Liver (tissue), 9 donors: ENCODE measurements around the gene RPL29. TPM values are rescaled to one million over a fixed set of nuclear protein-coding genes. Genes with fewer than 3 reads are reported as not detected.

ENCODE experiments used
- DNase-seq: peaks from one replicate; pipeline ENCODE4 v3.0.0-alpha.2; 2017; ENCODE audit warnings: low spot score
- H3K27ac ChIP-seq, 2 donors: one replicate each; pipeline ENCODE4 v1.7.0; 2013; ENCODE audit warnings: inconsistent platforms in 2 of 2, low read length in 2 of 2, control low read depth in 1 of 2, low read depth in 1 of 2, mild to moderate bottlenecking in 1 of 2
- H3K27me3 ChIP-seq, 4 donors: one replicate each; pipeline versions ENCODE4 v1.6.1 to v1.7.0; 2013; ENCODE audit warnings: low read length in 3 of 4, inconsistent platforms in 1 of 4, mild to moderate bottlenecking in 1 of 4, moderate library complexity in 1 of 4; ENCODE audit not compliant: control insufficient read depth in 4 of 4, insufficient read depth in 4 of 4
- H3K36me3 ChIP-seq, 4 donors: one replicate each; pipeline versions ENCODE4 v1.6.1 to v1.7.0; 2013; ENCODE audit warnings: low read length in 3 of 4, mild to moderate bottlenecking in 3 of 4, low read depth in 1 of 4, moderate library complexity in 1 of 4; ENCODE audit not compliant: control insufficient read depth in 4 of 4, insufficient read depth in 3 of 4
- H3K4me1 ChIP-seq, 4 donors: one replicate each; pipeline versions ENCODE4 v1.6.1 to v1.7.0; 2013; ENCODE audit warnings: low read length in 3 of 4, mild to moderate bottlenecking in 3 of 4, moderate library complexity in 1 of 4; ENCODE audit not compliant: control insufficient read depth in 4 of 4, insufficient read depth in 4 of 4
- H3K4me3 ChIP-seq, 3 donors: one replicate each; pipeline versions ENCODE4 v1.6.1 to v1.7.0; 2013; ENCODE audit warnings: low read length in 3 of 3, control low read depth in 1 of 3, low read depth in 1 of 3, mild to moderate bottlenecking in 1 of 3
- H3K9ac ChIP-seq, 2 donors: one replicate each; pipeline ENCODE4 v1.7.0; 2013; ENCODE audit warnings: low read length in 2 of 2, mild to moderate bottlenecking in 2 of 2, moderate library complexity in 2 of 2, control low read depth in 1 of 2, low read depth in 1 of 2
- H3K9me3 ChIP-seq, 4 donors: one replicate each; pipeline versions ENCODE4 v1.6.1 to v1.7.0; 2013; ENCODE audit warnings: low read length in 3 of 4; ENCODE audit not compliant: control insufficient read depth in 4 of 4
- FOXA1 ChIP-seq: IDR thresholded peaks from 2 replicates; pipeline ENCODE4 v1.6.1; 2016; ENCODE audit warnings: antibody characterized with exemption
- FOXA2 ChIP-seq: IDR thresholded peaks from 2 replicates; pipeline ENCODE4 v1.6.1; 2016; ENCODE audit warnings: antibody characterized with exemption
- GABPA ChIP-seq, 2 donors: IDR thresholded peaks in 1 of 2; conservative IDR thresholded peaks in 1 of 2; 2 replicates each; pipeline ENCODE4 v1.6.1; 2016; ENCODE audit warnings: antibody characterized with exemption in 2 of 2, mild to moderate bottlenecking in 1 of 2, moderate library complexity in 1 of 2
- HNF4A ChIP-seq, 2 donors: conservative IDR thresholded peaks; 2 replicates each; pipeline ENCODE4 v1.6.1; 2016; ENCODE audit warnings: antibody characterized with exemption in 2 of 2, mild to moderate bottlenecking in 2 of 2
- HNF4G ChIP-seq: IDR thresholded peaks from 2 replicates; pipeline ENCODE4 v1.6.1; 2016; ENCODE audit warnings: antibody characterized with exemption
- RAD21 ChIP-seq, 2 donors: IDR thresholded peaks; 2 replicates each; pipeline ENCODE4 v1.6.1; 2016; ENCODE audit warnings: antibody characterized with exemption in 2 of 2, mild to moderate bottlenecking in 2 of 2
- RXRA ChIP-seq, 2 donors: IDR thresholded peaks; 2 replicates each; pipeline ENCODE4 v1.6.1; 2017 to 2018; ENCODE audit warnings: antibody characterized with exemption in 2 of 2, mild to moderate bottlenecking in 1 of 2
- SP1 ChIP-seq: IDR thresholded peaks from 2 replicates; pipeline ENCODE4 v1.6.1; 2018; ENCODE audit warnings: antibody characterized with exemption, mild to moderate bottlenecking
- TAF1 ChIP-seq: conservative IDR thresholded peaks from 2 replicates; pipeline ENCODE4 v1.6.1; 2016; ENCODE audit warnings: antibody characterized with exemption, mild to moderate bottlenecking
- YY1 ChIP-seq: IDR thresholded peaks from 2 replicates; pipeline ENCODE4 v1.6.1; 2016; ENCODE audit warnings: antibody characterized with exemption, mild to moderate bottlenecking
- WGBS: extraction: QIAGEN DNeasy Blood & Tissue Kit; methylation state at CpG from one replicate; pipeline ENCODE4 v1.1.7; 2013; 5-methylcytosine and 5-hydroxymethylcytosine counted together
- polyA plus RNA-seq, 2 donors: library from polyadenylated mRNA; stranded (reverse) in 1 of 2; unstranded in 1 of 2; fragments of 200-250 nt in 1 of 2; fragments of >200 nt in 1 of 2; fragmentation: Nextera tagmentation in 1 of 2; extraction: Ambion mirVana in 1 of 2; gene quantifications; one replicate each; pipeline versions ENCODE4 v1.2.1 to v1.2.3, GENCODE V29; 2013 to 2015
- total RNA-seq, 2 donors: library from RNA; depleted of rRNA; stranded (reverse); fragments of >200 nt; gene quantifications; one replicate each; pipeline ENCODE4 v1.2.3, GENCODE V29; 2014
- TF ChIP-seq, protein P1 (sequence below): IDR thresholded peaks from 2 replicates; pipeline ENCODE4 v1.6.1; 2016; ENCODE audit warnings: antibody characterized with exemption
- TF ChIP-seq, protein P2 (sequence below): fragments of 150-350 bp; IDR thresholded peaks from 2 replicates; pipeline ENCODE4 v1.5.1; 2017; ENCODE audit warnings: improper control_type of control experiment, low read depth, low read length; ENCODE audit not compliant: missing input control
- TF ChIP-seq, protein P3 (sequence below): IDR thresholded peaks from 2 replicates; pipeline ENCODE4 v1.6.1; 2016; ENCODE audit warnings: antibody characterized with exemption
- TF ChIP-seq, protein P4 (sequence below): IDR thresholded peaks from 2 replicates; pipeline ENCODE4 v1.6.1; 2016; ENCODE audit warnings: antibody characterized with exemption, mild to moderate bottlenecking
- donor health status: healthy.
- donor health status: healthy.
- donor health status: healthy.
- donor health status: healthy.
- donor health status: healthy.

The RPL29 gene
- total and polyA plus RNA-seq, 4 donors, result 292 to 789 (median 388) TPM

DNA sequence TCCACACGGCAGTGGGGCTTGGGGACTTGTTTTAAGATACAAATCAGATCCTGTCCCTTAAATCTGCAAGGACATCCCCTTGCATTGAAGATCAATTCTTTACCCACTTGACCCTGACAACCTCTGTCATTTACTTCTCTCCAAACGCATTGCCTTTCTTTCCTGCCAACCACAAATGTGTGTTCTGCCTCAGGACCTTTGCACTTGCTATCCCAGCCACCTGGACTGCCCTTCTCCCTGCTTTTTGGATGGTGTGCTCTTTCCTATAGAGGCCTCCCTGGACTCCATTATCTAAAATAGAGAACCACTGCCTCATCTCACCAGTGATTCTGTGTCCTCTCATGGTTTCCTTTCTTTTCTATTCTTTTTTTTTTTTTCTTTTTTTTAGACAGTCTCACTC lies 1.5 kb upstream of the RPL29 start:
- 49% methylated on average over 2 of the region's 2 CpGs for WGBS

DNA sequence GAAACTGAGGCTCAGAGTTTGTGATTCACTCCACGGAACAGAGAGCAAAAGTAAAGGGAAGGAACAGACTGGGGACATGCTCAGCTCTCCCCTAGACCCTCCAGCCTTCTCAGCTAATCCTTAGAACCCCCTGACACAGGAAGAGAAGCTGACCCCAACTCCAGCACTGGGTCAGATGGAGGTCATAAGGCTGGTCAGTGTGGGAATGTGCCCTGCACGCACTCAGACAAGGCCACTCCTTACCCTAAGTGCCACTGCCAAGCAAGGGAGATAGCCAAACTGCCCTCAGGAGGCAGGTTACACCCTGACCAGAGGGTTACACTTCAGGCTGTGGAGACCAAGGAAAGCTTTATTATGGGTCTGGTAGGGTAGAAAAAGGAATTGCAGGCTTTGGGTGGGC lies 1.2 kb downstream of the RPL29 start:
- WGBS, result 73% methylated on average over 2 of the region's 2 CpGs
- Histone ChIP-seq H3K36me3 (peaks cover 3 to 20% (median 13%) of the 10 kb centered on the region in 4 donors), H3K4me1 (peaks cover 4 to 18% (median 13%) of the 10 kb centered on the region in 4 donors), H3K9me3 (no peaks in the 10 kb centered on the region), H3K27ac (peak overlapping the region in 1 of 2 donors; percentile 83), H3K9ac (peak overlapping the region; percentile 97 to 99), H3K27me3 (no peaks in the 10 kb centered on the region), H3K4me3 (peak overlapping the region; percentile 9 to 94 (median 52))
- DNase-seq, result no peak
- no peak for TF ChIP-seq HNF4A (conservative IDR thresholded peaks at IDR 0.05)
- TF ChIP-seq FOXA1, result no peak
- no peak for TF ChIP-seq FOXA2
- TF ChIP-seq, protein P1, sequence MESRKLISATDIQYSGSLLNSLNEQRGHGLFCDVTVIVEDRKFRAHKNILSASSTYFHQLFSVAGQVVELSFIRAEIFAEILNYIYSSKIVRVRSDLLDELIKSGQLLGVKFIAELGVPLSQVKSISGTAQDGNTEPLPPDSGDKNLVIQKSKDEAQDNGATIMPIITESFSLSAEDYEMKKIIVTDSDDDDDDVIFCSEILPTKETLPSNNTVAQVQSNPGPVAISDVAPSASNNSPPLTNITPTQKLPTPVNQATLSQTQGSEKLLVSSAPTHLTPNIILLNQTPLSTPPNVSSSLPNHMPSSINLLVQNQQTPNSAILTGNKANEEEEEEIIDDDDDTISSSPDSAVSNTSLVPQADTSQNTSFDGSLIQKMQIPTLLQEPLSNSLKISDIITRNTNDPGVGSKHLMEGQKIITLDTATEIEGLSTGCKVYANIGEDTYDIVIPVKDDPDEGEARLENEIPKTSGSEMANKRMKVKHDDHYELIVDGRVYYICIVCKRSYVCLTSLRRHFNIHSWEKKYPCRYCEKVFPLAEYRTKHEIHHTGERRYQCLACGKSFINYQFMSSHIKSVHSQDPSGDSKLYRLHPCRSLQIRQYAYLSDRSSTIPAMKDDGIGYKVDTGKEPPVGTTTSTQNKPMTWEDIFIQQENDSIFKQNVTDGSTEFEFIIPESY, result no peak
- TF ChIP-seq, protein P2, sequence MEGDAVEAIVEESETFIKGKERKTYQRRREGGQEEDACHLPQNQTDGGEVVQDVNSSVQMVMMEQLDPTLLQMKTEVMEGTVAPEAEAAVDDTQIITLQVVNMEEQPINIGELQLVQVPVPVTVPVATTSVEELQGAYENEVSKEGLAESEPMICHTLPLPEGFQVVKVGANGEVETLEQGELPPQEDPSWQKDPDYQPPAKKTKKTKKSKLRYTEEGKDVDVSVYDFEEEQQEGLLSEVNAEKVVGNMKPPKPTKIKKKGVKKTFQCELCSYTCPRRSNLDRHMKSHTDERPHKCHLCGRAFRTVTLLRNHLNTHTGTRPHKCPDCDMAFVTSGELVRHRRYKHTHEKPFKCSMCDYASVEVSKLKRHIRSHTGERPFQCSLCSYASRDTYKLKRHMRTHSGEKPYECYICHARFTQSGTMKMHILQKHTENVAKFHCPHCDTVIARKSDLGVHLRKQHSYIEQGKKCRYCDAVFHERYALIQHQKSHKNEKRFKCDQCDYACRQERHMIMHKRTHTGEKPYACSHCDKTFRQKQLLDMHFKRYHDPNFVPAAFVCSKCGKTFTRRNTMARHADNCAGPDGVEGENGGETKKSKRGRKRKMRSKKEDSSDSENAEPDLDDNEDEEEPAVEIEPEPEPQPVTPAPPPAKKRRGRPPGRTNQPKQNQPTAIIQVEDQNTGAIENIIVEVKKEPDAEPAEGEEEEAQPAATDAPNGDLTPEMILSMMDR, result no peak
- no peak for TF ChIP-seq GABPA (IDR thresholded peaks at IDR 0.05 in 1 of 2, conservative IDR thresholded peaks at IDR 0.05 in 1 of 2)
- no peak for TF ChIP-seq SP1
- TF ChIP-seq, protein P3, sequence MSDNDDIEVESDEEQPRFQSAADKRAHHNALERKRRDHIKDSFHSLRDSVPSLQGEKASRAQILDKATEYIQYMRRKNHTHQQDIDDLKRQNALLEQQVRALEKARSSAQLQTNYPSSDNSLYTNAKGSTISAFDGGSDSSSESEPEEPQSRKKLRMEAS, result no peak
- no peak for TF ChIP-seq TAF1

More for the DNA sequence above, 1.5 kb upstream of the RPL29 start:
- H3K27ac ChIP-seq, result no peak overlapping the region
- no peak for DNase-seq
- peaks cover 3 to 20% (median 12%) of the 10 kb centered on the region in 4 donors for H3K36me3 ChIP-seq
- H3K4me1 ChIP-seq, result peaks cover 4 to 24% (median 13%) of the 10 kb centered on the region in 4 donors
- H3K9ac ChIP-seq, result no peak overlapping the region
- H3K4me3 ChIP-seq, result no peak overlapping the region
- TF ChIP-seq, protein P2, result no peak
- TF ChIP-seq, protein P1, result no peak
- TF ChIP-seq RXRA (IDR thresholded peaks at IDR 0.05) (no peak), TAF1 (no peak), RAD21 (IDR thresholded peaks at IDR 0.05) (no peak), SP1 (no peak), HNF4A (conservative IDR thresholded peaks at IDR 0.05) (no peak), HNF4G (no peak), FOXA2 (no peak), GABPA (IDR thresholded peaks at IDR 0.05 in 1 of 2, conservative IDR thresholded peaks at IDR 0.05 in 1 of 2) (no peak), YY1 (no peak)
- TF ChIP-seq, protein P4, sequence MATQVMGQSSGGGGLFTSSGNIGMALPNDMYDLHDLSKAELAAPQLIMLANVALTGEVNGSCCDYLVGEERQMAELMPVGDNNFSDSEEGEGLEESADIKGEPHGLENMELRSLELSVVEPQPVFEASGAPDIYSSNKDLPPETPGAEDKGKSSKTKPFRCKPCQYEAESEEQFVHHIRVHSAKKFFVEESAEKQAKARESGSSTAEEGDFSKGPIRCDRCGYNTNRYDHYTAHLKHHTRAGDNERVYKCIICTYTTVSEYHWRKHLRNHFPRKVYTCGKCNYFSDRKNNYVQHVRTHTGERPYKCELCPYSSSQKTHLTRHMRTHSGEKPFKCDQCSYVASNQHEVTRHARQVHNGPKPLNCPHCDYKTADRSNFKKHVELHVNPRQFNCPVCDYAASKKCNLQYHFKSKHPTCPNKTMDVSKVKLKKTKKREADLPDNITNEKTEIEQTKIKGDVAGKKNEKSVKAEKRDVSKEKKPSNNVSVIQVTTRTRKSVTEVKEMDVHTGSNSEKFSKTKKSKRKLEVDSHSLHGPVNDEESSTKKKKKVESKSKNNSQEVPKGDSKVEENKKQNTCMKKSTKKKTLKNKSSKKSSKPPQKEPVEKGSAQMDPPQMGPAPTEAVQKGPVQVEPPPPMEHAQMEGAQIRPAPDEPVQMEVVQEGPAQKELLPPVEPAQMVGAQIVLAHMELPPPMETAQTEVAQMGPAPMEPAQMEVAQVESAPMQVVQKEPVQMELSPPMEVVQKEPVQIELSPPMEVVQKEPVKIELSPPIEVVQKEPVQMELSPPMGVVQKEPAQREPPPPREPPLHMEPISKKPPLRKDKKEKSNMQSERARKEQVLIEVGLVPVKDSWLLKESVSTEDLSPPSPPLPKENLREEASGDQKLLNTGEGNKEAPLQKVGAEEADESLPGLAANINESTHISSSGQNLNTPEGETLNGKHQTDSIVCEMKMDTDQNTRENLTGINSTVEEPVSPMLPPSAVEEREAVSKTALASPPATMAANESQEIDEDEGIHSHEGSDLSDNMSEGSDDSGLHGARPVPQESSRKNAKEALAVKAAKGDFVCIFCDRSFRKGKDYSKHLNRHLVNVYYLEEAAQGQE, result no peak
- H3K27me3 ChIP-seq, result no peaks in the 10 kb centered on the region
- no peaks in the 10 kb centered on the region for H3K9me3 ChIP-seq
